Right atrium auricular region (tissue), 2 donors: Measurements from ENCODE around the gene SPIRE1. TPM values are rescaled to one million over a fixed set of nuclear protein-coding genes. Genes with fewer than 3 reads are reported as not detected.
"Not testable (repeated sequence)": the region's sequence is repeated elsewhere in the genome, so short reads cannot be mapped to it uniquely, and the experiment has no call there.

ENCODE experiments used
- DNase-seq: peaks from one replicate; pipeline ENCODE4 v3.0.0-alpha.2; 2019; ENCODE audit warnings: low spot score
- H3K27ac ChIP-seq, 2 donors: fragments of 200-600 bp; sonication (generic); 1 replicate in 1 of 2; 2 replicates in 1 of 2; pipeline ENCODE4 v1.5.1; 2016 to 2019
- H3K27me3 ChIP-seq, 2 donors: fragments of 200-600 bp; sonication (generic); one replicate each; pipeline versions ENCODE4 v1.5.1 to v1.6.0; 2017 to 2019
- H3K36me3 ChIP-seq: fragments of 200-600 bp; sonication (generic); one replicate; pipeline ENCODE4 v1.5.1; 2016
- H3K4me1 ChIP-seq, 2 donors: fragments of 200-600 bp; sonication (generic); one replicate each; pipeline versions ENCODE4 v1.5.1 to v1.6.0; 2017 to 2019
- H3K4me3 ChIP-seq, 2 donors: fragments of 200-600 bp; sonication (generic); 1 replicate in 1 of 2; 2 replicates in 1 of 2; pipeline ENCODE4 v1.5.1; 2017 to 2019; ENCODE audit warnings: mild to moderate bottlenecking in 1 of 2, moderate library complexity in 1 of 2
- H3K9me3 ChIP-seq, 2 donors: fragments of 200-600 bp; sonication (generic); one replicate each; pipeline ENCODE4 v1.5.1; 2019
- total RNA-seq, 2 donors: library from RNA; depleted of rRNA; stranded (reverse); fragments of >200 nt; gene quantifications; one replicate each; pipeline ENCODE4 v1.1.0, GENCODE V29; 2016
- TF ChIP-seq, protein P1 (sequence below), 2 donors: fragments of 200-600 bp; sonication (generic); IDR thresholded peaks; one replicate each; pipeline ENCODE4 v1.5.1; 2019; ENCODE audit warnings: antibody characterized with exemption in 2 of 2

The SPIRE1 gene
- total RNA-seq, 2 donors from 2014 or later: 34.7 to 42.9 TPM

DNA sequence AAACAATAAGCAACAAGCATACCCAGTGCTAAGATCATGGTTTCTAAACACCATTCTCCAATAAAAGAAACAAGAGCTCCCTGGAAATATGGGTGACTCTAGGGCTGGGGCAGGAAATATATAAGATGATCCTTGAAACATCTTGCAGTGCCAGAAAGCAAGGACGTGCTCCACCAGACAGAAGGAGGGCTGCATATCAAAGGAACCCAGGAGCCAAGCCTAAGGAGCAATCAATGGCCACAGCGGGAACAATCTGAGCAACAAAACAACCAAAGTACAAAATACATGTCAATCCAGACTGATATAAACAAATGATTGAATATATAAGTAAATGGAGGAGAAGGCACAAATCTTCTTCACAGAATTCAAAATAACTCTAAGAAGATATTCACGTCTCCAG, 10.1 kb downstream of the SPIRE1 start:
- TF ChIP-seq, protein P1, sequence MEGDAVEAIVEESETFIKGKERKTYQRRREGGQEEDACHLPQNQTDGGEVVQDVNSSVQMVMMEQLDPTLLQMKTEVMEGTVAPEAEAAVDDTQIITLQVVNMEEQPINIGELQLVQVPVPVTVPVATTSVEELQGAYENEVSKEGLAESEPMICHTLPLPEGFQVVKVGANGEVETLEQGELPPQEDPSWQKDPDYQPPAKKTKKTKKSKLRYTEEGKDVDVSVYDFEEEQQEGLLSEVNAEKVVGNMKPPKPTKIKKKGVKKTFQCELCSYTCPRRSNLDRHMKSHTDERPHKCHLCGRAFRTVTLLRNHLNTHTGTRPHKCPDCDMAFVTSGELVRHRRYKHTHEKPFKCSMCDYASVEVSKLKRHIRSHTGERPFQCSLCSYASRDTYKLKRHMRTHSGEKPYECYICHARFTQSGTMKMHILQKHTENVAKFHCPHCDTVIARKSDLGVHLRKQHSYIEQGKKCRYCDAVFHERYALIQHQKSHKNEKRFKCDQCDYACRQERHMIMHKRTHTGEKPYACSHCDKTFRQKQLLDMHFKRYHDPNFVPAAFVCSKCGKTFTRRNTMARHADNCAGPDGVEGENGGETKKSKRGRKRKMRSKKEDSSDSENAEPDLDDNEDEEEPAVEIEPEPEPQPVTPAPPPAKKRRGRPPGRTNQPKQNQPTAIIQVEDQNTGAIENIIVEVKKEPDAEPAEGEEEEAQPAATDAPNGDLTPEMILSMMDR (IDR thresholded peaks at IDR 0.05): no peak
- Histone ChIP-seq H3K4me1 (peaks cover 0 to 39% of the 10 kb centered on the region in 2 donors), H3K27ac (no peak overlapping the region), H3K36me3 (no peaks in the 10 kb centered on the region), H3K4me3 (no peak overlapping the region), H3K27me3 (no peaks in the 10 kb centered on the region), H3K9me3 (no peaks in the 10 kb centered on the region)
- no peak for DNase-seq

DNA sequence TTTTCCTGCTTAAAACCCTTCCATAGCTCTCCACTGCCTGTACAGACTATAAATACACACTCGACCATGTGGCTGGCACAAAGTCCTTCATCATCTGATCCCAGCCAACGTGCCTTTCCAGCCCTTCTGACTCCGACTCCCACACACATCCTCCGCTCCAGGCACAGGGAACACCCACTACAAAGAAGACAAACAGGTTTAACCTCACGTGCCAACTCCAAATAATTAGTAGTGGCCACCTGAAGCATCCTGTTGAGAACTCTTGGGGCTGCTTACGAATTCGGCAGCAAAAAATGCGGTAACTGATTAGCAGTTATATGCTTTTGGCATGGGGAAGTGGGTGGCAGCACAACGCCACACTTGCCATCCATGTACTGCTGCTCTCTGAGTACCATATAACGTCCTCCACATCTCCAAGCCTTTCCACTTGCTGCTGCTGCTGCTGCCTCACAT, 12.1 kb downstream of the SPIRE1 start:
- DNase-seq: no peak
- TF ChIP-seq, protein P1 (IDR thresholded peaks at IDR 0.05): no peak
- Histone ChIP-seq H3K27ac (peak overlapping the region; percentile 80 to 89), H3K4me3 (peak overlapping the region; percentile 2 to 7), H3K36me3 (no peaks in the 10 kb centered on the region), H3K27me3 (no peaks in the 10 kb centered on the region), H3K4me1 (peaks cover 0 to 30% of the 10 kb centered on the region in 2 donors), H3K9me3 (no peaks in the 10 kb centered on the region)

DNA sequence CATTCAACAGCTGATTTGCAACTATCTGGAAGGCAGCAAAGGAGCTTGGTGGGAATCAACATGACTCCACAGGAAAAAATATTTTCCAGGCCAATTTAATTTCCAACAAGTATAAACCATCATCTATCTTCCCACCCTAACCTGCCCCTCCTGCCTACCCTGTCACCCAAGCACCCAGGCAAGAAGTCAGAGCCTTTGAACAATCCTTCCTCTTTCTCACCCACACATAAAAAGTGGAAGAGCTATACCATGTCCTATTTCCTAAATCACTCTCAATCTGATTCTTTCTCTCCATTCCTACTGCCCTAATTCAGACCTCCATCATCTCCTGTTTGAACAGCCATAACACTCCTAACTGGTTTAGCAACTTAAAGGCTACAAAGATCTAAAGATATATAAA, 12.7 kb downstream of the SPIRE1 start:
- TF ChIP-seq, protein P1 (IDR thresholded peaks at IDR 0.05): no peak
- no peaks in the 10 kb centered on the region for H3K36me3 ChIP-seq
- no peak for DNase-seq
- H3K4me1 ChIP-seq: peaks cover 0 to 35% of the 10 kb centered on the region in 2 donors
- H3K9me3 ChIP-seq: no peaks in the 10 kb centered on the region
- peak overlapping the region; percentile 80 to 89 for H3K27ac ChIP-seq
- H3K27me3 ChIP-seq: no peaks in the 10 kb centered on the region
- H3K4me3 ChIP-seq: no peak overlapping the region

DNA sequence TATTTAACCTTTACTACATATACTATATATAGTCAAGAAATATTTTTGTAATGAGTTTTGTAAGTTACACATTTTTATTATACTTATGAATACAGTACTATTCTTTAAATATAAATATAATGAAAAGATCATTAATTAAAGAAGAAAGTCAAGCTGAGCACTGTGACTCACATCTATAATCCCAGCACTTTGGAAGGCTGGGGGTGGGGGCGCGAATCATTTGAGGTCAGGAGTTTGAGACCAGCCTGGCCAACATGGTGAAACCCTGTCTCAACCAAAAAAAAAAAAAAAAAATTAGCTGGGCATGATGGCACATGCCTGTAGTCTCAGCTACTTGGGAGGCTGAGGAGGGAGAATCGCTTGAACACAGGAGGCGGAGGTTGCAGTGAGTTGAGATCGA, 14.2 kb downstream of the SPIRE1 start:
- H3K27me3 ChIP-seq, H3K4me3 ChIP-seq, H3K36me3 ChIP-seq, H3K9me3 ChIP-seq, DNase-seq: not testable (repeated sequence)
- Histone ChIP-seq H3K27ac (peak overlapping the region in 1 of 2 donors; percentile 89), H3K4me1 (peaks cover 0 to 37% of the 10 kb centered on the region in 2 donors)

DNA sequence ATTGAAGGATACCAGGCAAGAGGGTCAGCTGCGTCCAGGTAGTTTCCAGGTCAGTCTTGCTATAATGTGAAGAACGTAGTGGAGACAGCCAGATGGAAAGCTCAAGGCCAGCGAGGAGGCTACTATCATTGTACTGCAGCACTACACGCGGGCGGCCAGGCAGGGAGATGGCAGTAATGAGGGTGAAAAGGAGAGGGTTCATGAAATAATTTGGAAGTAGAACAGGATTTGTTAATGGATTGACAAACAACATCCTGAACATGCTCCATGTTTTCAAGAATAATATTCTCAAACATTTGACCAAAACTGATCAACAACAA, 17.1 kb downstream of the SPIRE1 start:
- TF ChIP-seq, protein P1 (IDR thresholded peaks at IDR 0.05): no peak
- H3K4me3 ChIP-seq: no peak overlapping the region
- no peaks in the 10 kb centered on the region for H3K27me3 ChIP-seq
- H3K36me3 ChIP-seq: no peaks in the 10 kb centered on the region
- no peaks in the 10 kb centered on the region for H3K9me3 ChIP-seq
- no peak for DNase-seq
- H3K27ac ChIP-seq: peak overlapping the region; percentile 74 to 89
- peaks cover 0 to 36% of the 10 kb centered on the region in 2 donors for H3K4me1 ChIP-seq

DNA sequence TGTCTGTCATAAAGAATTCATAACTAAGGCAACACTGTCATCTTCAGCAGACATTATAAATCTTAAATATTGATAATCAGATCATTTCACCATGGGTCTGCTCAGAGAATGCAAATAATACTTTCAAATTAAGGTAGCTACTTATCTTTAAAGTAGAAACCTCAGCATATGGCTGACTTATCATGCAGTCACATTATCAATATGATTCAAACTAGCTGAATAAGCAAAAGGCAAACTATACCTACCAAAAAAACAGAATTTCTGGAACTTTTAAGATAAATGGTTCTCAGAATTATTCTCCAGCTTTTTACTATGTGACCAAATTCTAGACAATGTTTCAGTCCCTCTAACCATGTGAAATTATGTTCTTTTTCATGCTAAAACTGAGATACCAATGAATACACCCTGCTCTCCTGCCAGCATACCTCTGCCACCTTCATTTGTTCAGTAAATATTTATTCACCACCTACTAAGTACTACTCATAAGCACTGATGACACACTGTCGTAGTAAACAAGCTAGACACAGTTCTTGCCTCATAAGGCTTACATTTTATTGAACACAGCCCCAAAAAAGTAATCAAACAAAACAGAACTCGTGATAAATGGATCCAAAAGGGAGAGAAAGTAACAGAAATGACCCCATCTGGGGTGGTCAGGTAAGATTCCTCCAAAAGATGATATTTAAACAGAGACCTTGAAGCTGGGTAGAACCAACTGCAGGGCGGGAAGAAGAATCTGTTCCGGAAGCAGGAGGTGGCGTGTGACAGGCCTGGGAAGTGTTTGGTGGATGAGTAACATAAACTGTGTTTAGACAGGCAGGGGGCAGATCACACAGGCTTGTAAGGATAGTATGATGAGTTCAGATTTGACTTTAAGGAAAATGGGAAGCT, 17.7 kb downstream of the SPIRE1 start:
- Histone ChIP-seq H3K9me3 (no peaks in the 10 kb centered on the region), H3K4me3 (no peak overlapping the region), H3K36me3 (no peaks in the 10 kb centered on the region), H3K27ac (peak overlapping the region; percentile 74 to 89), H3K27me3 (no peaks in the 10 kb centered on the region), H3K4me1 (peaks cover 0 to 31% of the 10 kb centered on the region in 2 donors)
- no peak for DNase-seq
- TF ChIP-seq, protein P1 (IDR thresholded peaks at IDR 0.05): no peak
